ENCODE results near the gene NUDT12. TPM values are rescaled to one million over a fixed set of nuclear protein-coding genes. Genes with fewer than 3 reads are reported as not detected.

NUDT12 gene
- total and polyA plus RNA-seq, 9 donors: 4.9 to 9.9 (median 7.2) TPM

DNA sequence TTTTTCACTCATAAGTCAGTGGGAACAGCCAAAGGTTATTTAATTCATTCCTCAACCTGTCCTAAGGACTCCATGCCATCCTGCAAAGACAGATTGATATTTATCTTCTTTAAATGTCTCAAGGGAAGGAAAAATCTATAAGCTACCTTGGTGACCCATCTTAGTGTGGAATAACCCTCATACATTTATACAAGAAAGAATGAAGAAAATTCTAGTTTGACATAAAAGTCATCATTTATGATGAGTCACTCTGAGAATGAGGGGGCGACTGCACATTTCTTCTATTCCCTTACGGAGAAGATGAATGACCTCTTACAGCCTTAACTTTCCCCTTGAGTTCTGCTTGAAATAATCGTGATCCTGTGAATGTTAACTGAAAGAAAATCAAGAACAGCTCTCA, 26.8 kb upstream of the NUDT12 start:
- Histone ChIP-seq H3K27me3 (no peaks in the 10 kb centered on the region), H3K9me3 (no peaks in the 10 kb centered on the region), H3K36me3 (no peaks in the 10 kb centered on the region), H3K4me1 (ENCODE audit: insufficient read depth) (no peaks in the 10 kb centered on the region), H3K27ac (no peak overlapping the region), H3K4me3 (no peak overlapping the region)
- WGBS, 3 donors: 60 to 74% (median 69%) methylated on average over 3 of the region's 3 CpGs
- intact Hi-C loops (cut with DNase I): no loop called here
- no peak for TF ChIP-seq EP300 (IDR thresholded peaks at IDR 0.05)
- TF ChIP-seq, protein P1, sequence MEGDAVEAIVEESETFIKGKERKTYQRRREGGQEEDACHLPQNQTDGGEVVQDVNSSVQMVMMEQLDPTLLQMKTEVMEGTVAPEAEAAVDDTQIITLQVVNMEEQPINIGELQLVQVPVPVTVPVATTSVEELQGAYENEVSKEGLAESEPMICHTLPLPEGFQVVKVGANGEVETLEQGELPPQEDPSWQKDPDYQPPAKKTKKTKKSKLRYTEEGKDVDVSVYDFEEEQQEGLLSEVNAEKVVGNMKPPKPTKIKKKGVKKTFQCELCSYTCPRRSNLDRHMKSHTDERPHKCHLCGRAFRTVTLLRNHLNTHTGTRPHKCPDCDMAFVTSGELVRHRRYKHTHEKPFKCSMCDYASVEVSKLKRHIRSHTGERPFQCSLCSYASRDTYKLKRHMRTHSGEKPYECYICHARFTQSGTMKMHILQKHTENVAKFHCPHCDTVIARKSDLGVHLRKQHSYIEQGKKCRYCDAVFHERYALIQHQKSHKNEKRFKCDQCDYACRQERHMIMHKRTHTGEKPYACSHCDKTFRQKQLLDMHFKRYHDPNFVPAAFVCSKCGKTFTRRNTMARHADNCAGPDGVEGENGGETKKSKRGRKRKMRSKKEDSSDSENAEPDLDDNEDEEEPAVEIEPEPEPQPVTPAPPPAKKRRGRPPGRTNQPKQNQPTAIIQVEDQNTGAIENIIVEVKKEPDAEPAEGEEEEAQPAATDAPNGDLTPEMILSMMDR (IDR thresholded peaks at IDR 0.05): no peak
- no peak for TF ChIP-seq POLR2A (IDR thresholded peaks at IDR 0.05)
- DNase-seq: no peak

DNA sequence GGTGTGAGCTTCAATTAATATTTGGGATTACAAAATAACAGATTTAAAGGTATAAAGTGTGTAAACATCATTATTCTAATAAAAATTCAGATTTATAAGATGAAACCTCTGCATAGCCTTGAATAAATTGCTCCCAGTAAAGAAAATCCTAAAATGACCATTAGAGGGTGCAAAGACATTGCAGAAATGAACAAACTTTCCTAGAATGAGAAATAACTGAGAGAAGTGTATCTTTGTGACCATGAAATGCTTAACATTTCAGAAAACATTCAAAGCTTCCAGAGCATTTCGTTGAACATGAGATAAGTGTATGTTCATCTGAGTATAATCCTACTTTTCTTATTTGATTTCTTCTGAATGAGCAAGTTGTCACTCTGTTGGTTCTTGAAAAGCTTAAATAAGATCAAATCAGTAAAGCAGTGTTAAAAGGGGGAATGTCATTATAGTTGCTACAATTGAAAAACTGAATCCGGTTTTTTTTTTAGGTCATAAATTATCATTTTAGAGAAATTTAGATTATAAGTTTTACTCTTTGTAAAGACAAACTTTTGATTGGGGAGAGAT, 24.7 kb upstream of the NUDT12 start:
- intact Hi-C loops (cut with DNase I): no loop called here

DNA sequence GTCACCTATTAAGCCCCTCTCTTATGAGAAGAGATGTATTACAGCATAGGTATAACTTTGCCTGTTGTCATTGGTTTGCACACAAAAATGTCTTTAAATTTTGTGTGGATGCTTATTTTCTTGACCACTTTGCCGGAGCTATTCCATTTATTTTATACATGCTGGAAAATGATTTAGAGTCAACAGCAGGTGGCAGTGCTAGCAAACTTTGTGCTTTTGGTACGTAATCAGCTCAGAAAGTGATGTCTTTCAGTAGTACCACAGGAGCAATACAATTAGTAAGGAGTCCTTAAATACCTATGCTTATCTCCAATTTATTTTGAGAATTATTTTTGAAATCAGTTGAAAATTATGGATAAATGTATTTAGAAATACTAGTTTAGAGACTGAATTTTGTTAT, 19.8 kb upstream of the NUDT12 start:
- 15 to 21% (median 16%) methylated on average over 2 of the region's 2 CpGs for WGBS, 3 donors
- DNase-seq: no peak

More for the DNA sequence above, 24.7 kb upstream of the NUDT12 start:
- Histone ChIP-seq H3K9me3 (no peaks in the 10 kb centered on the region), H3K27me3 (no peaks in the 10 kb centered on the region), H3K4me3 (no peak overlapping the region), H3K36me3 (no peaks in the 10 kb centered on the region), H3K4me1 (ENCODE audit: insufficient read depth) (no peaks in the 10 kb centered on the region), H3K27ac (no peak overlapping the region)
- 6 to 12% (median 9%) methylated on average over 2 of the region's 2 CpGs for WGBS, 3 donors
- TF ChIP-seq, protein P1 (IDR thresholded peaks at IDR 0.05): peak in 1 of 3 donors; percentile 9
- no peak for TF ChIP-seq EP300 (IDR thresholded peaks at IDR 0.05)
- no peak for DNase-seq

DNA sequence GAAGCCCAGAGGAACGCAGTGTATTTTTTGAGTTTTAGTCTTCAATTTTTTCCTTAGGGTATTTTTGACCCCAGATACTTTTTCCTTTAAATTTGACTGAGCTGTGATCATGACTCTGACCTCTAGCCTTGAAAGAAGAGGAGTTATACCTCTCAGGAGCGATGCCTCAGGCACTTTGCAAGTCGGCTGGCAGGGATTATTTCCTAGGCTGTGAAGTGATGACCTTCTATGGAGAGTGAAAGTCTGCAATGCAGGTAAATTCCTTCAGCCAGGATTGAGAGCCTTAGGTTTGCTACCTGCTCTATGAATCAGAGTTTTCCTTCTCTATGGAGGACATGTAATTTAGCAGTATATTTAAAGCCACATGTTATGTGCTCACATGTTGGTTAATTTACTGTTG, 10.8 kb upstream of the NUDT12 start:
- intact Hi-C loops (cut with DNase I): no loop called here
- TF ChIP-seq EP300 (IDR thresholded peaks at IDR 0.05): no peak
- TF ChIP-seq POLR2A (IDR thresholded peaks at IDR 0.05): no peak
- TF ChIP-seq, protein P1 (IDR thresholded peaks at IDR 0.05): no peak
- Histone ChIP-seq H3K36me3 (no peaks in the 10 kb centered on the region), H3K27me3 (no peaks in the 10 kb centered on the region), H3K27ac (no peak overlapping the region), H3K9me3 (no peaks in the 10 kb centered on the region), H3K4me3 (no peak overlapping the region), H3K4me1 (ENCODE audit: insufficient read depth) (no peaks in the 10 kb centered on the region)
- WGBS, 3 donors: 72 to 82% (median 73%) methylated on average over 3 of the region's 3 CpGs
- no peak for DNase-seq

More for the DNA sequence above, 19.8 kb upstream of the NUDT12 start:
- TF ChIP-seq EP300 (IDR thresholded peaks at IDR 0.05) (no peak), POLR2A (IDR thresholded peaks at IDR 0.05) (no peak)
- TF ChIP-seq, protein P1 (IDR thresholded peaks at IDR 0.05): no peak
- Histone ChIP-seq H3K27me3 (no peaks in the 10 kb centered on the region), H3K27ac (no peak overlapping the region), H3K4me1 (ENCODE audit: insufficient read depth) (no peaks in the 10 kb centered on the region), H3K9me3 (no peaks in the 10 kb centered on the region), H3K4me3 (no peak overlapping the region), H3K36me3 (no peaks in the 10 kb centered on the region)
- intact Hi-C loops (cut with DNase I): no loop called here
